IMR-90 (cell line): ENCODE measurements around the gene UEVLD. TPM values are rescaled to one million over a fixed set of nuclear protein-coding genes. Genes with fewer than 3 reads are reported as not detected.
A peak's percentile ranks its signal among the peaks of the same experiment; 100 is the strongest.

Experiments
- ATAC-seq: fragments of 200-7000 bp; cut with Tn5 transposase; 2 replicates; pipeline ENCODE4 v1.9.1; 2020; ENCODE audit warnings: low read depth, mild to moderate bottlenecking, moderate library complexity
- BruUV-seq: library from RNA; stranded (reverse); fragments of 400-500 nt; replicated peaks from 2 replicates; lab custom pipeline; 2021; lab: Mats Ljungman, UMichigan
- CTCF ChIA-PET: fragments of 300-600 bp; formaldehyde crosslinking; extraction: SDS; loops from one replicate; lab custom pipeline; 2021; ENCODE audit warnings: antibody characterized with exemption; lab: Yijun Ruan, JAX
- POLR2A ChIA-PET: fragments of 300-600 bp; sonication (Branson Sonifier 250); formaldehyde crosslinking; loops from one replicate; lab custom pipeline; 2022; ENCODE audit warnings: antibody characterized with exemption; ENCODE audit not compliant: unreplicated experiment; lab: Charles Lee
- DNase-seq: peaks from one replicate; pipeline ENCODE4 v3.0.0; 2013
- H2AFZ ChIP-seq: replicated peaks from 2 replicates; pipeline ENCODE3; 2013; ENCODE audit warnings: low read length, mild to moderate bottlenecking; ENCODE audit not compliant: poor library complexity
- H2AK5ac ChIP-seq: 2 replicates; pipeline ENCODE4 v1.6.1; 2013; ENCODE audit warnings: low read depth, low read length, inconsistent platforms
- H2AK9ac ChIP-seq: replicated peaks from 2 replicates; pipeline ENCODE3; 2013; ENCODE audit warnings: mild to moderate bottlenecking, low read depth, low read length, moderate library complexity; ENCODE audit not compliant: poor library complexity
- H2BK120ac ChIP-seq: 2 replicates; pipeline ENCODE4 v1.6.1; 2013; ENCODE audit warnings: low read depth, low read length, inconsistent platforms
- H2BK15ac ChIP-seq: 3 replicates; pipeline ENCODE4 v1.6.1; 2013; ENCODE audit warnings: low read depth, low read length, inconsistent platforms
- H2BK20ac ChIP-seq: 2 replicates; pipeline ENCODE4 v1.6.1; 2013; ENCODE audit warnings: low read depth, mild to moderate bottlenecking, inconsistent platforms, low read length, moderate library complexity
- H2BK5ac ChIP-seq: 2 replicates; pipeline ENCODE4 v1.6.1; 2013; ENCODE audit warnings: mild to moderate bottlenecking, low read depth, low read length, inconsistent platforms; ENCODE audit not compliant: poor library complexity, severe bottlenecking
- H3K14ac ChIP-seq: replicated peaks from 2 replicates; pipeline ENCODE4 v1.6.1; 2013; ENCODE audit warnings: low read depth, low read length, inconsistent platforms
- H3K18ac ChIP-seq: 2 replicates; pipeline ENCODE4 v1.6.1; 2013; ENCODE audit warnings: low read depth, low read length, control low read depth
- H3K23ac ChIP-seq: 2 replicates; pipeline ENCODE4 v1.6.1; 2013; ENCODE audit warnings: low read depth, low read length, inconsistent platforms
- H3K27ac ChIP-seq: 2 replicates; pipeline ENCODE4 v1.5.1; 2013; ENCODE audit warnings: mild to moderate bottlenecking, control low read depth, low read length; ENCODE audit not compliant: insufficient read depth
- H3K27me3 ChIP-seq: 2 replicates; pipeline ENCODE4 v1.6.1; 2013; ENCODE audit warnings: low read length; ENCODE audit not compliant: control insufficient read depth, insufficient read depth
- H3K36me3 ChIP-seq: 2 replicates; pipeline ENCODE4 v1.6.1; 2013; ENCODE audit warnings: low read length, mixed read lengths; ENCODE audit not compliant: control insufficient read depth, insufficient read depth
- H3K4ac ChIP-seq: 2 replicates; pipeline ENCODE4 v1.6.1; 2013; ENCODE audit warnings: low read depth, low read length, inconsistent platforms
- H3K4me1 ChIP-seq: 2 replicates; pipeline ENCODE4 v1.6.1; 2013; ENCODE audit warnings: low read length, mixed read lengths; ENCODE audit not compliant: control insufficient read depth, insufficient read depth
- H3K4me2 ChIP-seq: 2 replicates; pipeline ENCODE4 v1.6.1; 2013; ENCODE audit warnings: low read depth, mild to moderate bottlenecking, control low read depth, low read length, moderate library complexity
- H3K4me3 ChIP-seq: 2 replicates; pipeline ENCODE4 v1.5.1; 2013; ENCODE audit warnings: low read depth, mild to moderate bottlenecking, control low read depth, low read length, moderate library complexity; ENCODE audit not compliant: insufficient read depth
- H3K56ac ChIP-seq: 2 replicates; pipeline ENCODE4 v1.6.1; 2013; ENCODE audit warnings: low read length, inconsistent platforms; ENCODE audit not compliant: insufficient read depth; ENCODE audit errors: extremely low read depth
- H3K79me1 ChIP-seq, 2 experiments: 2 replicates each; pipeline ENCODE4 v1.6.1; 2013; ENCODE audit warnings: low read length in 2 of 2, inconsistent platforms in 1 of 2, low read depth in 1 of 2
- H3K9ac ChIP-seq: 2 replicates; pipeline ENCODE4 v1.6.1; 2013; ENCODE audit warnings: low read depth, low read length, control low read depth
- H3K9me1 ChIP-seq: 2 replicates; pipeline ENCODE4 v1.6.1; 2013; ENCODE audit warnings: low read length, inconsistent platforms; ENCODE audit not compliant: insufficient read depth
- H3K9me3 ChIP-seq: 2 replicates; pipeline ENCODE4 v1.6.1; 2013; ENCODE audit warnings: low read length; ENCODE audit not compliant: control insufficient read depth, insufficient read depth
- H4K20me1 ChIP-seq: 2 replicates; pipeline ENCODE4 v1.6.1; 2013; ENCODE audit warnings: low read length, inconsistent platforms; ENCODE audit not compliant: insufficient read depth
- H4K5ac ChIP-seq: 2 replicates; pipeline ENCODE4 v1.6.1; 2013; ENCODE audit warnings: mild to moderate bottlenecking, low read depth, low read length, control low read depth
- H4K8ac ChIP-seq, 2 experiments: 2 replicates each; pipeline ENCODE4 v1.6.1; 2013; ENCODE audit warnings: low read depth in 2 of 2, low read length in 2 of 2, control low read depth in 1 of 2, inconsistent platforms in 1 of 2
- H4K91ac ChIP-seq: 2 replicates; pipeline ENCODE4 v1.6.1; 2013; ENCODE audit warnings: low read depth, low read length, inconsistent platforms; ENCODE audit not compliant: insufficient read depth
- BHLHE40 ChIP-seq: fragments of 150-350 bp; IDR thresholded peaks from 2 replicates; pipeline ENCODE4 v1.6.1; 2016; ENCODE audit warnings: mild to moderate bottlenecking, low read depth, low read length
- CEBPB ChIP-seq: IDR thresholded peaks from 2 replicates; pipeline ENCODE4 v1.6.1; 2012; ENCODE audit warnings: low read depth, low read length, improper control_type of control experiment
- FOS ChIP-seq: fragments of 150-350 bp; IDR thresholded peaks from 2 replicates; pipeline ENCODE4 v1.6.1; 2016; ENCODE audit warnings: low read depth, low read length
- MAFK ChIP-seq: IDR thresholded peaks from 2 replicates; pipeline ENCODE4 v1.6.1; 2012; ENCODE audit warnings: low read depth, low read length, improper control_type of control experiment
- NFE2L2 ChIP-seq: fragments of 150-350 bp; IDR thresholded peaks from 2 replicates; pipeline ENCODE4 v1.6.1; 2016; ENCODE audit warnings: low read depth, mild to moderate bottlenecking, low read length
- POLR2A ChIP-seq: IDR thresholded peaks from 2 replicates; pipeline ENCODE4 v1.6.1; 2012; ENCODE audit warnings: mild to moderate bottlenecking, low read depth, low read length
- SMC3 ChIP-seq: fragments of 150-350 bp; IDR thresholded peaks from 2 replicates; pipeline ENCODE4 v1.6.1; 2016; ENCODE audit warnings: low read depth, mild to moderate bottlenecking, antibody characterized with exemption, low read length, moderate library complexity
- USF2 ChIP-seq: fragments of 150-350 bp; IDR thresholded peaks from 2 replicates; pipeline ENCODE4 v1.6.1; 2017; ENCODE audit warnings: mild to moderate bottlenecking, antibody characterized with exemption, low read length, low read depth
- WGBS, 2 experiments: methylation state at CpG; one replicate each; pipeline versions ENCODE4 v1.1.5 to v1.1.7; 2013; ENCODE audit warnings: missing lambda C conversion rate in 2 of 2; ENCODE audit not compliant: insufficient read length in 1 of 2; ENCODE audit errors: extremely low coverage in 2 of 2; 5-methylcytosine and 5-hydroxymethylcytosine counted together
- dilution Hi-C: fragments of 300-500 bp; cut with HindIII; formaldehyde crosslinking; loops from one replicate; pipeline ENCODE4 v1.14.3; 2018; ENCODE audit warnings: low sequenced_read_pairs; ENCODE audit not compliant: unreplicated experiment
- in situ Hi-C: fragments of 300-500 bp; cut with MboI; formaldehyde crosslinking; loops from 3 replicates; pipeline ENCODE4 v1.14.3; 2019; ENCODE audit warnings: low sequenced_read_pairs, inconsistent platforms, mixed read lengths
- intact Hi-C: fragments of 100-400 bp; cut with micrococcal nuclease; formaldehyde crosslinking; loops from 2 replicates; pipeline ENCODE4 v1.10.0; 2022
- polyA plus RNA-seq, 3 experiments: library from polyadenylated mRNA; depleted of rRNA; stranded (reverse); fragments of >200 nt; gene quantifications; 2 replicates each; pipeline ENCODE4 v1.2.3, GENCODE V29; 2012; ENCODE audit warnings: low replicate concordance in 1 of 3
- total RNA-seq: library from RNA; depleted of rRNA; stranded (reverse); fragments of >200 nt; gene quantifications from 2 replicates; pipeline ENCODE4 v1.2.3, GENCODE V29; 2012
- TF ChIP-seq, protein P1 (sequence below): conservative IDR thresholded peaks from 2 replicates; pipeline ENCODE4 v1.5.1; 2012; ENCODE audit warnings: mild to moderate bottlenecking, low read depth, low read length, improper control_type of control experiment

The UEVLD gene
- total and polyA plus RNA-seq, 2 of the 4 experiments (the other 2 are of a cell fraction) = 13.8 to 29.2 TPM

DNA sequence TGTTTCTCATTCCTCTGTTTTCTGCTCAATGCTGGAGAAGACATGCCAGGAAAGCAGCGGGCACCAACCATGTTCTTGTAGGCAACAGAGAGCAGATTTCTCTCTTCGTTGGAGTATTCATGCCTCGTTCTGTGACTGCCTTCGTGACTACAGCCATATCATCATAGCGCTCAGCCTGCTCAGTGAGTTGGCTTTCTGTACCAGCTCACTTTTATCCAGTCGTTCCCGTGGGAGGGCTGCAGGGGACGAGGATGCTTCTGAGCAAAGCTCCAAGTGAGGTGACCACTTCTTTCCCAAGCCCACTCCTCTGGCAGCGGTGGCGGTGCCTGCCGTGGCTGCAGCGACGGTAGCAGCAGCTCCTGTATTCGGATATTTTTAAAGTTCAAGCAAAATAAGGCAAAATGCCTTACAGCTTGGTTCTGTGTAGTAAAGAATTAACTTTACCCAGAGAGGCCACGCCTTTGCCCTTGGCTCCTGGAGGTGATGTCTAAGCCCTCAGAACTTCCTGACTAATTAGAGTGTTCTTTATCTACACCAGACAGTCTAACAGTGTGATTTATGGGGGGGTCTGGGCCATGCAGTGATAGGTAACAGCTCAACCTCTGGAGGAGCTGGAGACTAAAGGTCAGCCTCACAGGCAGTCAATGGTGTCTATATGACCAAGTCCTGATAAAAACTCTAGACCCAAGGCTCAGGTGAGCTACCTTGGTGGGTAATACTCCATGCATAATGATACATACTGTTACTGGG, 97.6 kb downstream of the UEVLD start (continued):
- TF ChIP-seq, protein P1, sequence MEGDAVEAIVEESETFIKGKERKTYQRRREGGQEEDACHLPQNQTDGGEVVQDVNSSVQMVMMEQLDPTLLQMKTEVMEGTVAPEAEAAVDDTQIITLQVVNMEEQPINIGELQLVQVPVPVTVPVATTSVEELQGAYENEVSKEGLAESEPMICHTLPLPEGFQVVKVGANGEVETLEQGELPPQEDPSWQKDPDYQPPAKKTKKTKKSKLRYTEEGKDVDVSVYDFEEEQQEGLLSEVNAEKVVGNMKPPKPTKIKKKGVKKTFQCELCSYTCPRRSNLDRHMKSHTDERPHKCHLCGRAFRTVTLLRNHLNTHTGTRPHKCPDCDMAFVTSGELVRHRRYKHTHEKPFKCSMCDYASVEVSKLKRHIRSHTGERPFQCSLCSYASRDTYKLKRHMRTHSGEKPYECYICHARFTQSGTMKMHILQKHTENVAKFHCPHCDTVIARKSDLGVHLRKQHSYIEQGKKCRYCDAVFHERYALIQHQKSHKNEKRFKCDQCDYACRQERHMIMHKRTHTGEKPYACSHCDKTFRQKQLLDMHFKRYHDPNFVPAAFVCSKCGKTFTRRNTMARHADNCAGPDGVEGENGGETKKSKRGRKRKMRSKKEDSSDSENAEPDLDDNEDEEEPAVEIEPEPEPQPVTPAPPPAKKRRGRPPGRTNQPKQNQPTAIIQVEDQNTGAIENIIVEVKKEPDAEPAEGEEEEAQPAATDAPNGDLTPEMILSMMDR = no peak

GRCh38 chr11:18490319-18490718, 98.2 kb downstream of the UEVLD start:
- no peak overlapping the region for H2BK20ac ChIP-seq
- no CpG with 5 or more reads among the region's 1 CpG for WGBS, 2 experiments
- DNase-seq (peak; percentile 2), ATAC-seq (peak; percentile 42)
- peaks cover 17% of the 10 kb centered on the region for H3K36me3 ChIP-seq
- no peak overlapping the region for H4K8ac ChIP-seq
- no peak overlapping the region for H3K56ac ChIP-seq
- H3K18ac ChIP-seq = no peak overlapping the region
- H3K4me2 ChIP-seq = no peak overlapping the region
- H3K9me1 ChIP-seq = no peaks in the 10 kb centered on the region; the same call in 1 of the 2 replicates
- H2AFZ ChIP-seq = no peak overlapping the region
- no peaks in the 10 kb centered on the region for H3K9me3 ChIP-seq
- no peaks in the 10 kb centered on the region for H3K27me3 ChIP-seq
- H3K4ac ChIP-seq = no peak overlapping the region
- H3K9ac ChIP-seq = no peak overlapping the region
- peaks cover 2% of the 10 kb centered on the region; the same call in 1 of the 2 replicates for H3K4me1 ChIP-seq
- intact Hi-C loops (no loop called here), in situ Hi-C loops (no loop called here), dilution Hi-C loops (no loop called here)
- TF ChIP-seq CEBPB = no peak
- TF ChIP-seq SMC3 = no peak
- TF ChIP-seq POLR2A = no peak
- TF ChIP-seq MAFK = no peak
- TF ChIP-seq NFE2L2 = no peak
- no peak for TF ChIP-seq FOS
- no peak for TF ChIP-seq BHLHE40
- TF ChIP-seq USF2 = no peak
- TF ChIP-seq, protein P1 = no peak
- H4K20me1 ChIP-seq = no peaks in the 10 kb centered on the region; the same call in 1 of the 2 replicates
- H2AK9ac ChIP-seq = no peak overlapping the region
- H3K79me1 ChIP-seq = peaks cover 6 to 13% of the 10 kb centered on the region in 2 experiments
- H3K27ac ChIP-seq = no peak overlapping the region
- BruUV-seq = no TSS peak
- H2BK15ac ChIP-seq = no peak overlapping the region
- H4K91ac ChIP-seq = no peak overlapping the region
- no peak overlapping the region for H2AK5ac ChIP-seq
- H3K14ac ChIP-seq = no peak overlapping the region
- H3K23ac ChIP-seq = no peak overlapping the region
- CTCF ChIA-PET = no interaction called here
- H2BK120ac ChIP-seq = no peak overlapping the region
- POLR2A ChIA-PET = no interaction called here
- no peak overlapping the region for H2BK5ac ChIP-seq
- H4K5ac ChIP-seq = no peak overlapping the region
- no peak overlapping the region for H3K4me3 ChIP-seq
